ENCODE measurements around the gene BFSP2. TPM values are rescaled to one million over a fixed set of nuclear protein-coding genes. Genes with fewer than 3 reads are reported as not detected.

BFSP2 gene
- total and polyA plus RNA-seq, 7 experiments from 2014 or later = 0.72 TPM; not detected in 6

GRCh38 chr3:133426721-133427120 is 26.9 kb downstream of the BFSP2 start:
- Histone ChIP-seq H3K27me3 (ENCODE audit: control insufficient read depth in 2 of 2, insufficient read depth in 2 of 2, low read length in 2 of 2) (no peaks in the 10 kb centered on the region), H3K36me3 (ENCODE audit: control insufficient read depth in 2 of 3, insufficient read depth in 3 of 3, low read length in 3 of 3) (no peaks in the 10 kb centered on the region), H3K4me1 (ENCODE audit: control insufficient read depth in 2 of 2, insufficient read depth in 2 of 2, low read length in 2 of 2) (peaks cover 0 to 3% of the 10 kb centered on the region in 2 donors), H3K27ac (ENCODE audit: low read depth, low read length) (no peak overlapping the region), H3K4me3 (ENCODE audit: low read length) (no peak overlapping the region), H3K9me3 (ENCODE audit: control insufficient read depth in 2 of 3, low read length in 3 of 3) (no peaks in the 10 kb centered on the region)
- H3K27ac Mint-ChIP-seq = peak overlapping the region in 1 of 9 donors; percentile 8
- CTCF ChIA-PET = no interaction called here
- H3K9me3 Mint-ChIP-seq = no peaks in the 10 kb centered on the region
- H3K36me3 Mint-ChIP-seq = no peaks in the 10 kb centered on the region
- no peak overlapping the region for H3K4me3 Mint-ChIP-seq
- peaks cover 0 to 7% (median 0%) of the 10 kb centered on the region in 5 donors for H3K27me3 Mint-ChIP-seq
- peaks cover 0 to 4% (median 0%) of the 10 kb centered on the region in 7 donors for H3K4me1 Mint-ChIP-seq
- no peak for DNase-seq
- intact Hi-C loops (cut with micrococcal nuclease) = no loop called here
- no peak for ATAC-seq
- POLR2A ChIA-PET = no interaction called here

GRCh38 chr3:133428552-133428951 is 28.7 kb downstream of the BFSP2 start:
- H3K27ac Mint-ChIP-seq = peak overlapping the region in 1 of 9 donors; percentile 71
- no peak overlapping the region for H3K27ac ChIP-seq (ENCODE audit: low read depth, low read length)
- ChIA-PET CTCF (no interaction called here), POLR2A (no interaction called here)
- H3K4me3 ChIP-seq (ENCODE audit: low read length) = no peak overlapping the region
- H3K27me3 Mint-ChIP-seq = peaks cover 0 to 3% (median 0%) of the 10 kb centered on the region in 5 donors
- H3K9me3 Mint-ChIP-seq = no peaks in the 10 kb centered on the region
- ATAC-seq = no peak
- H3K36me3 ChIP-seq (ENCODE audit: control insufficient read depth in 2 of 3, insufficient read depth in 3 of 3, low read length in 3 of 3) = no peaks in the 10 kb centered on the region
- H3K4me1 Mint-ChIP-seq = peaks cover 0 to 4% (median 0%) of the 10 kb centered on the region in 7 donors
- no peaks in the 10 kb centered on the region for H3K27me3 ChIP-seq (ENCODE audit: control insufficient read depth in 2 of 2, insufficient read depth in 2 of 2, low read length in 2 of 2)
- intact Hi-C loops (cut with micrococcal nuclease) = no loop called here
- peaks cover 0 to 3% of the 10 kb centered on the region in 2 donors for H3K4me1 ChIP-seq (ENCODE audit: control insufficient read depth in 2 of 2, insufficient read depth in 2 of 2, low read length in 2 of 2)
- H3K9me3 ChIP-seq (ENCODE audit: control insufficient read depth in 2 of 3, low read length in 3 of 3) = no peaks in the 10 kb centered on the region
- H3K4me3 Mint-ChIP-seq = no peak overlapping the region
- DNase-seq = no peak
- H3K36me3 Mint-ChIP-seq = no peaks in the 10 kb centered on the region

DNA sequence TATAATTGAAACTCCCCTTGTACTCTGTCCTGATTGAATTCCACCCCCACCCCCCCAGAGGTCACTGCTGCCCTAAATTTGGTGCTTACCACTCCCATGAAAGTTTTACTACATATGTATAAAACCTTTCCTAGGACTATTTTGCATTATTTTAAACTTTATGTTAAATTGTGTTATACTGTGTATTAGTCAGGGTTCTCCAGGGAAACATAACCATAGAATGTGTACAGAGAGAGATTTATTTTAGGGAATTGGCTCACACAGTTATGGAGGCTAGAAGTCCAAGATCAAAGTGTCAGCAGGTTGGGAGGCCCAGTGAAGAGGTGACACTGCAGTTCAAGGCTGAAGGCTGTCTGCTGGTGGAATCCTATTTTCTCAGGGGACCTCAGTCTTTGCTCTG is 29.2 kb downstream of the BFSP2 start:
- intact Hi-C loops (cut with micrococcal nuclease) = no loop called here
- no peak overlapping the region for H3K4me3 ChIP-seq (ENCODE audit: low read length)
- H3K27me3 ChIP-seq (ENCODE audit: control insufficient read depth in 2 of 2, insufficient read depth in 2 of 2, low read length in 2 of 2) = no peaks in the 10 kb centered on the region
- H3K36me3 ChIP-seq (ENCODE audit: control insufficient read depth in 2 of 3, insufficient read depth in 3 of 3, low read length in 3 of 3) = no peaks in the 10 kb centered on the region
- ChIA-PET POLR2A (no interaction called here), CTCF (no interaction called here)
- no peaks in the 10 kb centered on the region for H3K9me3 ChIP-seq (ENCODE audit: control insufficient read depth in 2 of 3, low read length in 3 of 3)
- no peaks in the 10 kb centered on the region for H3K36me3 Mint-ChIP-seq
- no peak overlapping the region for H3K27ac ChIP-seq (ENCODE audit: low read depth, low read length)
- ATAC-seq = no peak
- DNase-seq = no peak
- H3K27me3 Mint-ChIP-seq = peaks cover 0 to 3% (median 0%) of the 10 kb centered on the region in 5 donors
- H3K4me1 ChIP-seq (ENCODE audit: control insufficient read depth in 2 of 2, insufficient read depth in 2 of 2, low read length in 2 of 2) = no peaks in the 10 kb centered on the region
- H3K4me3 Mint-ChIP-seq = no peak overlapping the region
- peaks cover 0 to 4% (median 0%) of the 10 kb centered on the region in 7 donors for H3K4me1 Mint-ChIP-seq
- no peaks in the 10 kb centered on the region for H3K9me3 Mint-ChIP-seq
- no peak overlapping the region for H3K27ac Mint-ChIP-seq

DNA sequence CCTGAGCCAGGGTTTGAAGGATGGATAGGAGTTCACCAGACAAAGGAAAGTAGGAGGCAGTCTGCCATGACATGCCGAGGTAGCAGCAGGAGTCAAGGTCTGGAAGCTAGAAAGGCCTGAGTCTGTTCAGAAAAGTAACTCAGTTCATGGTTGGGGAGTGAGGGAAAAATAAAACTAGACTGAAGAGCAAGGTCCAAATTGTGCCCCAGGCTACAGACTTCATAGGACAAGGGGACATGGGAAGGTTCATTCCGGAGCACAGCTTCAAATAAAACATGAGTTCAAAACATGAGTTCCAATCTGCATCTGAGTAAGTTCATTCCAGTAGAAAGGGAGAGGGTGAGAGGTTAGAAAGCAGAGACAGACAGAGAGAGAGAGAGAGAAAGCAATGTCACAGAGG is 39.7 kb downstream of the BFSP2 start:
- ChIA-PET CTCF (no interaction called here), POLR2A (no interaction called here)
- Mint-ChIP-seq H3K36me3 (peaks cover 0 to 16% (median 9%) of the 10 kb centered on the region in 5 donors), H3K9me3 (peaks cover 0 to 12% (median 8%) of the 10 kb centered on the region in 11 donors), H3K27me3 (no peaks in the 10 kb centered on the region), H3K4me3 (peak overlapping the region in 3 of 10 donors; percentile 1 to 7 (median 3)), H3K4me1 (peaks cover 15 to 29% (median 17%) of the 10 kb centered on the region in 7 donors), H3K27ac (peak overlapping the region in 3 of 9 donors; percentile 7 to 31 (median 16))
- no peaks in the 10 kb centered on the region for H3K27me3 ChIP-seq (ENCODE audit: control insufficient read depth in 2 of 2, insufficient read depth in 2 of 2, low read length in 2 of 2)
- H3K4me3 ChIP-seq (ENCODE audit: low read length) = no peak overlapping the region
- DNase-seq (no peak), ATAC-seq (no peak)
- no peaks in the 10 kb centered on the region for H3K36me3 ChIP-seq (ENCODE audit: control insufficient read depth in 2 of 3, insufficient read depth in 3 of 3, low read length in 3 of 3)
- intact Hi-C loops (cut with micrococcal nuclease) = no loop called here
- peaks cover 0 to 7% (median 0%) of the 10 kb centered on the region in 3 experiments for H3K9me3 ChIP-seq (ENCODE audit: control insufficient read depth in 2 of 3, low read length in 3 of 3)
- peaks cover 9 to 16% of the 10 kb centered on the region in 2 donors for H3K4me1 ChIP-seq (ENCODE audit: control insufficient read depth in 2 of 2, insufficient read depth in 2 of 2, low read length in 2 of 2)
- H3K27ac ChIP-seq (ENCODE audit: low read depth, low read length) = no peak overlapping the region

DNA sequence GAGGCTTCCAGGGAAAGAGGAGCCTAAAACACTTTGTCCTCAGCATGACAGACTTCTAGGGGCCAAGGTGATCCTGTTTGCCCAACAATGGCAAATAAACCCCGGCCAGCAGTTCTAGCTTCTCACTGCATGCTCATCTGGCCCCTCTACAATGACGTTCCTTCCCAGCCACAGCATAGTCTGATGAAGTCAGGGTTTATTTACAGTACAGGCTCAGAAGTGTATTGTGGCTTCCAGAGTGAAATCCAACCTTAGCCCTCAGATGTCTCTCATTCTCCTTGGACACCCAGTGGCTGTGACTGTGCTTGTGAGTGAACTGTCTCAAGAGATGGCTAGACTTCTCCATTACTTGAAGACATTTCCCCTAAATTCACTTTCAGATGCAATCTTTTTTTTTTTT is 40.8 kb downstream of the BFSP2 start:
- Histone ChIP-seq H3K36me3 (ENCODE audit: control insufficient read depth in 2 of 3, insufficient read depth in 3 of 3, low read length in 3 of 3) (no peaks in the 10 kb centered on the region), H3K27ac (ENCODE audit: low read depth, low read length) (no peak overlapping the region), H3K9me3 (ENCODE audit: control insufficient read depth in 2 of 3, low read length in 3 of 3) (peaks cover 0 to 7% (median 0%) of the 10 kb centered on the region in 3 experiments), H3K27me3 (ENCODE audit: control insufficient read depth in 2 of 2, insufficient read depth in 2 of 2, low read length in 2 of 2) (no peaks in the 10 kb centered on the region), H3K4me3 (ENCODE audit: low read length) (no peak overlapping the region), H3K4me1 (ENCODE audit: control insufficient read depth in 2 of 2, insufficient read depth in 2 of 2, low read length in 2 of 2) (peaks cover 9 to 16% of the 10 kb centered on the region in 2 donors)
- CTCF ChIA-PET = no interaction called here
- DNase-seq (no peak), ATAC-seq (no peak)
- peaks cover 15 to 31% (median 17%) of the 10 kb centered on the region in 7 donors for H3K4me1 Mint-ChIP-seq
- peaks cover 0 to 16% (median 9%) of the 10 kb centered on the region in 5 donors for H3K36me3 Mint-ChIP-seq
- peaks cover 0 to 12% (median 8%) of the 10 kb centered on the region in 11 donors for H3K9me3 Mint-ChIP-seq
- peak overlapping the region in 1 of 9 donors; percentile 28 for H3K27ac Mint-ChIP-seq
- POLR2A ChIA-PET = no interaction called here
- intact Hi-C loops (cut with micrococcal nuclease) = loop anchor here (5.0 to 10.0 kb wide), 6 partner anchors 67 to 718 kb away; partner anchors contain the start of genes CDV3 (in 1 of the 2), NPHP3 (in 1 of the 2), SRPRB (in 1 of the 2) and TOPBP1 (in 1 of the 2)
- no peaks in the 10 kb centered on the region for H3K27me3 Mint-ChIP-seq
- H3K4me3 Mint-ChIP-seq = no peak overlapping the region

DNA sequence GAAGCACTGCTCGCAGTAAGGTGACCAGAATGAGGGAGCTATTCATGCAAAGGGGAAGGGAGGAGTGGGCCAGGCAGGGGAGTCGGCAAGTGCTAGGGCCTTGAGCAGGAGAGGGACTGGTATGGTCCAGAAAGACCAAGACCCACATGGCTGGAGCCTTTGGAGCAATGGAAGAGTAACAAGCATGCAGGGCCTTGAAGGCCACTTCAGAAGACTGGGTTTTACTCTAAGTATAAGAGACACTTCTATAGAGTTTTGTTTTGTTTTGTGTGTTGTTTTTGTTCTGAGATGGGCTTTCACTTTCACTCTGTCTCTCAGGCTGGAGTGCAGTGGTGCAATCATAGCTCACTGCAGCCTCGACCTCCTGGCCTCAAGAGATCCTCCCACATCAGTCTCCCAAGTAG is 42.0 kb downstream of the BFSP2 start:
- ChIA-PET CTCF (interaction anchor here (0.5 kb wide), 1 partner anchor 44 kb away, joined by 3 read pairs; no protein-coding TSS in a partner anchor), POLR2A (interaction anchor here (0.6 to 1.3 kb wide), 4 partner anchors 49 to 722 kb away, joined by 3 to 6 read pairs (median 4); no protein-coding TSS in a partner anchor)
- peak; percentile 57 for ATAC-seq
- H3K27ac ChIP-seq (ENCODE audit: low read depth, low read length) = peak overlapping the region; percentile 57
- no peaks in the 10 kb centered on the region for H3K27me3 Mint-ChIP-seq
- peak overlapping the region; percentile 87 to 98 (median 94) for H3K27ac Mint-ChIP-seq
- peak overlapping the region; percentile 72 to 91 (median 87) for H3K4me3 Mint-ChIP-seq
- H3K4me1 Mint-ChIP-seq = peaks cover 15 to 31% (median 17%) of the 10 kb centered on the region in 7 donors
- peak in 5 of 9 donors; percentile 19 to 32 (median 24) for DNase-seq
- intact Hi-C loops (cut with micrococcal nuclease) = loop anchor here (1.0 to 10.0 kb wide), 7 partner anchors 65 to 720 kb away; partner anchors contain the start of genes CDV3 (in 2 of the 2), NPHP3 (in 1 of the 2), SRPRB (in 1 of the 2) and TOPBP1 (in 1 of the 2)
- peaks cover 0 to 7% (median 0%) of the 10 kb centered on the region in 3 experiments for H3K9me3 ChIP-seq (ENCODE audit: control insufficient read depth in 2 of 3, low read length in 3 of 3)
- H3K9me3 Mint-ChIP-seq = peaks cover 0 to 12% (median 8%) of the 10 kb centered on the region in 11 donors
- peak overlapping the region; percentile 44 for H3K4me3 ChIP-seq (ENCODE audit: low read length)
- no peaks in the 10 kb centered on the region for H3K36me3 ChIP-seq (ENCODE audit: control insufficient read depth in 2 of 3, insufficient read depth in 3 of 3, low read length in 3 of 3)
- H3K27me3 ChIP-seq (ENCODE audit: control insufficient read depth in 2 of 2, insufficient read depth in 2 of 2, low read length in 2 of 2) = no peaks in the 10 kb centered on the region
- H3K36me3 Mint-ChIP-seq = peaks cover 0 to 16% (median 9%) of the 10 kb centered on the region in 5 donors
- peaks cover 9 to 16% of the 10 kb centered on the region in 2 donors for H3K4me1 ChIP-seq (ENCODE audit: control insufficient read depth in 2 of 2, insufficient read depth in 2 of 2, low read length in 2 of 2)
